MM.1S (cell line): Measurements from ENCODE around the gene CYP27A1.

Experiments
- EZH2 ChIP-seq: fragments of 300-600 bp; sonication (generic); optimal IDR thresholded peaks from 2 replicates; pipeline ENCODE3; 2017; ENCODE audit warnings: low read depth, mild to moderate bottlenecking, antibody characterized with exemption, low read length, mixed read lengths
- EZH2phosphoT487 ChIP-seq: fragments of 300-600 bp; sonication (generic); IDR thresholded peaks from 2 replicates; pipeline ENCODE4 v1.6.1; 2018; ENCODE audit warnings: antibody characterized with exemption, low read length
- TF ChIP-seq, protein P1 (sequence below): fragments of 300-600 bp; sonication (generic); IDR thresholded peaks from 2 replicates; pipeline ENCODE4 v1.5.1; 2016; ENCODE audit warnings: antibody characterized with exemption, low read length, mixed read lengths

DNA sequence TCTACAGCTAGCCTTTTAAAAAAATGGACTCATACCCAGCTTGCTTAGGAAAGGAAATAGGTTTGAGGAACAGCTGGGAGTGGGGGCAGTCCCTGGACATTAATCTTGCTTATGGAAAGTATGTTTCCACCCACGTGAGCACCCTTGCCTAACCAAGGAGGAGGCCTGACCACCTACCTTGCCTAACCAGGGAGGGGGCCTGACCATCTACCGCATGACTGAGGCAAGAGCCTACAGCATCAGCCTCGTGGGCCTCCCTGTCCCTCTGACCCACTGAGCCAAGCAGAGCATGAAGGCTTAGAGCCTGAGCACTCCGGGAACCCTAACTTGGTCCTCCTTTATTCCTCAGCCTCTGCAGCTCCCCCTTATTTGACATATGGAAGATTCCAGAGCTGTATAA lies 29.4 kb downstream of the CYP27A1 start:
- TF ChIP-seq, protein P1, sequence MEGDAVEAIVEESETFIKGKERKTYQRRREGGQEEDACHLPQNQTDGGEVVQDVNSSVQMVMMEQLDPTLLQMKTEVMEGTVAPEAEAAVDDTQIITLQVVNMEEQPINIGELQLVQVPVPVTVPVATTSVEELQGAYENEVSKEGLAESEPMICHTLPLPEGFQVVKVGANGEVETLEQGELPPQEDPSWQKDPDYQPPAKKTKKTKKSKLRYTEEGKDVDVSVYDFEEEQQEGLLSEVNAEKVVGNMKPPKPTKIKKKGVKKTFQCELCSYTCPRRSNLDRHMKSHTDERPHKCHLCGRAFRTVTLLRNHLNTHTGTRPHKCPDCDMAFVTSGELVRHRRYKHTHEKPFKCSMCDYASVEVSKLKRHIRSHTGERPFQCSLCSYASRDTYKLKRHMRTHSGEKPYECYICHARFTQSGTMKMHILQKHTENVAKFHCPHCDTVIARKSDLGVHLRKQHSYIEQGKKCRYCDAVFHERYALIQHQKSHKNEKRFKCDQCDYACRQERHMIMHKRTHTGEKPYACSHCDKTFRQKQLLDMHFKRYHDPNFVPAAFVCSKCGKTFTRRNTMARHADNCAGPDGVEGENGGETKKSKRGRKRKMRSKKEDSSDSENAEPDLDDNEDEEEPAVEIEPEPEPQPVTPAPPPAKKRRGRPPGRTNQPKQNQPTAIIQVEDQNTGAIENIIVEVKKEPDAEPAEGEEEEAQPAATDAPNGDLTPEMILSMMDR: no peak
- TF ChIP-seq EZH2 (no peak), EZH2phosphoT487 (no peak)
